Heart left ventricle (tissue), 13 donors: Measurements from ENCODE around the gene PTPN13.

ENCODE experiments used
- POLR2A ChIP-seq, 2 donors: fragments of 450-650 bp; IDR thresholded peaks; one replicate each; pipeline ENCODE4 v1.6.1; 2017; ENCODE audit warnings: antibody characterized with exemption in 2 of 2, mild to moderate bottlenecking in 2 of 2, moderate library complexity in 2 of 2
- TF ChIP-seq, protein P1 (sequence below), 12 donors: fragments of 200-600 bp; sonication (generic) in 4 of 12; IDR thresholded peaks; one replicate each; pipeline versions ENCODE4 v1.5.0 to v1.8.0; 2018 to 2022; ENCODE audit warnings: antibody characterized with exemption in 12 of 12, mild to moderate bottlenecking in 5 of 12
- donor health status: ischemic (EF 13 %, LVEDD 7.1; RV severe dilation, severe dysfunction).
- donor health status: DM: no; HTN: yes; CAD: no.
- donor health status: DM: no; HTN: no; CAD: no.
- donor health status: ischemic (EF 25% LVEDD 6.9; RV normal size, moderate dysfunction).
- donor health status: ischemic (EF 25% LVEDD 5.7; RV mildly dilated, moderate dysfunction).
- donor health status: ischemic (EF 35%, LVEDD 5.7; RV mildly dilated, moderate dysfunction).
- donor health status: nonischemic (EF 11% LVEDD 7.7; RV severe dilation, severe dysfunction).
- donor health status: DM: yes; HTN: yes; CAD: no.
- donor health status: PGD.
- donor health status: ischemic (EF 29% LVEDD 5.4; RV normal size, mild dysfunction).
- donor health status: nonischemic (EF 23%, LVEDD 6.1; RV moderate dilation, normal function).

DNA sequence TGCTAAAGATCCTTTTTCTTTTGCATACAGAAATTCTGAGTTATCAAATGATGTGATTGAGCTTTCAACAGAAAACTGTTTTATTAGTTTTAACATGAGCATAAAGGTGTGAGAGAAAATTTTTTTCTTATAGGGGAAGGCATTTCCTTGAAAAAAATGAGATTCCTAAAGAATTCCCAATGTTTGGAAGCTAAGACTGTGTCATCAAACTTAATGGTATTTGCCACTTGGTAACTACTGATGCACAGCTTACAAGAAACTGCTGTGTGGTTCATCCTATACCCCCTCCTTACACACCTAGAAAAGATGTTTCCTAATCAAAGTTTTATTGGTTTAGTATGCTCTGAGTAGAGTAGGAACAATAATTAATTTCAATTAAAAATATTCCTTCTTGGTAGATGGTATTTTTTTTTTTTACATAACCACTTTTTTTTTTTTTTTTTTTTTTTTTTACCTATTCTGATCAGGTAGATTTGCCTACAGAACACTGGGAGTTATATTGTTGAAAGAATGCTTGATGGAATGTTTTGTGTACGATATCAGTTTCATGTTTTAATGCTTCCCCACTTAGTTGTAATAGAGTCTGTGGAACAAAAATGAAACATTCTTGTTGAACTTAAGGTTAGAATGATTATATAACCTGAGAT is 6.0 kb downstream of the PTPN13 start:
- TF ChIP-seq, protein P1, sequence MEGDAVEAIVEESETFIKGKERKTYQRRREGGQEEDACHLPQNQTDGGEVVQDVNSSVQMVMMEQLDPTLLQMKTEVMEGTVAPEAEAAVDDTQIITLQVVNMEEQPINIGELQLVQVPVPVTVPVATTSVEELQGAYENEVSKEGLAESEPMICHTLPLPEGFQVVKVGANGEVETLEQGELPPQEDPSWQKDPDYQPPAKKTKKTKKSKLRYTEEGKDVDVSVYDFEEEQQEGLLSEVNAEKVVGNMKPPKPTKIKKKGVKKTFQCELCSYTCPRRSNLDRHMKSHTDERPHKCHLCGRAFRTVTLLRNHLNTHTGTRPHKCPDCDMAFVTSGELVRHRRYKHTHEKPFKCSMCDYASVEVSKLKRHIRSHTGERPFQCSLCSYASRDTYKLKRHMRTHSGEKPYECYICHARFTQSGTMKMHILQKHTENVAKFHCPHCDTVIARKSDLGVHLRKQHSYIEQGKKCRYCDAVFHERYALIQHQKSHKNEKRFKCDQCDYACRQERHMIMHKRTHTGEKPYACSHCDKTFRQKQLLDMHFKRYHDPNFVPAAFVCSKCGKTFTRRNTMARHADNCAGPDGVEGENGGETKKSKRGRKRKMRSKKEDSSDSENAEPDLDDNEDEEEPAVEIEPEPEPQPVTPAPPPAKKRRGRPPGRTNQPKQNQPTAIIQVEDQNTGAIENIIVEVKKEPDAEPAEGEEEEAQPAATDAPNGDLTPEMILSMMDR (IDR thresholded peaks at IDR 0.05): no peak
- TF ChIP-seq POLR2A (IDR thresholded peaks at IDR 0.05): no peak
